Left forelimb (tissue), 1 donor: Measurements from ENCODE around the gene ACTR1B.
A peak's percentile ranks its signal among the peaks of the same experiment; 100 is the strongest.
"Not testable (repeated sequence)": the region's sequence is repeated elsewhere in the genome, so short reads cannot be mapped to it uniquely, and the experiment has no call there.

Experiments
- DNase-seq: peaks from one replicate; pipeline ENCODE4 v3.0.0-alpha.2; 2018; ENCODE audit warnings: low spot score

The ACTR1B gene

DNA sequence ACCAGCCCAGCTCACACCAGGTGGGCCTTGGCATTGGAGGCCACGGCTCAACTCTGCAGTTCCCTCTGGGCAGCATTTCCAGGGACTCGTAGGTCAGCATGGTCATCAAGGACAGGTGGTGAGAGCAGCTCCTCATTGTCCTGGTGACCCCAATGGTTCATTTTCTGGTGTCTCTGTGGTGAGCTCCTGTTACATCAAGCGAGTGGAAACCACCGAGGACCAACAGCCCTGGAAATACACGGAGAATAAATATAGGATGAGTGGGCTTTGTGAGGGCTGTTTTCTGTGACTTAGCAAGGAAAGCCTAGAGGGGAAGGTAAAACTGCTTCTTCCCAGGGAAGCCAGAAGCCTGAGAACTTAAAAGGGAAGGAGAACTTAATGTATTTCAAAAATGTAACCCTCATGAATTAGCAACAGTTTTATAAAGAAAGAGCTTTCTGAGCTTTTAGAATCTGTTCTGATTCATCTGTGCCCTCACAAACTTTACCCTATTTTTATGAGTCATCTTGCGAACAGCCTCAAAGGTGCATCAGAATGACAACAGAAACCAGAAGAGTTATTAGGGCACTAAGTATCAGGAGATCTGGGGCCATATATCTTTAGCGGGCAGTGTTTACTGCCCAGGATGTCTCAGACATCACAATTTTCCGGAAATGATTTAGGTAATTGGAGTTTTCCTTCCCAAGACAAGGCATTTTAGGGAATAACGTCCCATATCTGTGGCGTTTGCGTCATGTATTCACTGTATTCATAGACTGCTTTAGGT, 24.4 kb upstream of the ACTR1B start:
- DNase-seq: no peak

DNA sequence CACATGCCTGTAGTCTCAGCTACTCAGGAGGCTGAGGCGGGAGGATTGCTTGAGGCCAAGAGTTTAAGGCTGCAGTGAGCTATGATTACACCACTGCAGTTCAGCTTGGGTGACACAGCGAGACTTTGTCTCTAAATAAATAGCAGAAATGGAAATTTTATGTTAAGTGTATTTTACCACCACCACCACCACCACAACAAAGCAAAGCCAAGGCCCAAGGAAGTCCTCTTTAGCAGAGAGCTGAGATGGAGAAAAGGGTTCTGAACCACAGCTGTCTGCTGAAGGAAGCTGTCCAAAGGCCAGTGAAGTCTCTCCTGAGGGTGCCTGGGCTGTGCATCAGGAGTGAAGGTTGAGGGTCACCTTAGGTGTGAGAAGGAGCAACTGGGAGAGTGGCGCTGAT, 23.4 kb upstream of the ACTR1B start:
- not testable (repeated sequence) for DNase-seq

DNA sequence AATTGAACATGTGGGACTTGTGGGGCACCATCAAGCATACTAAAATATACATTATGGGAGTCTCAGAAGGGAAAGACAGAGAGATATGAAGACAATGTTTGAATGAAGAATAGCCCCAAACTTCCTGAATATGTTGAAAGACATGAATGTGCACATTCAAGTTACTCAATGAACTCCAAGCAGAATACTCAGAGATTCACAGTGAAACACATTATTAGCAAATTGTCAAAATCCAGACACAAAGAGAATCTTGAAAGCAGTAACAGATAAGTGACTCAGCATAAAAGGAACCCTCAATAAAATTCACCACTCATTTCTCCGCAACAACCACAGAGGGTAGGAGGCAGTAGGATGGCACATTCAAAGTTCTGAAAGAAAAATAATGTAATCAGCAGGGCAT, 14.5 kb upstream of the ACTR1B start:
- no peak for DNase-seq

DNA sequence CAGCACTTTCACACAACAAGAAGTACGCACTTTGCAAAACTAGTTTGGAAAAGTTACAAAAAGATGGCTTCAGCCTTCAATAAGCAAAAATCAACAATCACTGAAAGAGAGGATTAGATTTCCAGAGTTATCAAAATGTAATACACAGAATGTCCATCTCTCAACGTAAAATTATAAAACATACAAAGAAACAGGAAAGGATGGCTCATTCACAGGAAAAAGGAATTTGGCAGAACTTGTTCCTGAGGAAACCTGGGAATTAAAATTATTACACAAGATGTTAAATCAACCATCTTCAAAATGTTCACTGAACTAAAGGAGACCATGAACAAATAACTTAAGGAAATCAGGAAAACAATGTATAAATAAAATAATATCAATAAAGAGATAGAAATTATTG, 13.6 kb upstream of the ACTR1B start:
- no peak for DNase-seq

DNA sequence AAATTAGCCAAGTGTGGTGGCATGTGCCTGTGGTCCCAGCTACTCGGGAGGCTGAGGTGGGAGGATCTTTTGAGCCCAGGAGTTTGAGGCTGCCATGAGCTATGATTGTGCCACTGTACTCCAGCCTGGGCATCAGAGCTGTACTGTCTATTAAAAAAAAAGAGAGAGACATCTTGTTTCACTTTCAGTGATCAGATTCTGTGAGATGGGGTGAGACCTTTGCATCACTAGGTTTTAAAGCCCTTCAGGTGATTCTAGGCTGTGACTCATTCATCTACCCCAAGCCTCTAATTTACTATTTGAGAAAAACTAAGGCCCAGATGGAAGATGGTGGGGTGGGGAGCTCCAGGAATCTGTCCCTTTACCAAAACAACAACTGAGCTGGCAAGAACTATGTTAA, 12.8 kb upstream of the ACTR1B start:
- DNase-seq: no peak

DNA sequence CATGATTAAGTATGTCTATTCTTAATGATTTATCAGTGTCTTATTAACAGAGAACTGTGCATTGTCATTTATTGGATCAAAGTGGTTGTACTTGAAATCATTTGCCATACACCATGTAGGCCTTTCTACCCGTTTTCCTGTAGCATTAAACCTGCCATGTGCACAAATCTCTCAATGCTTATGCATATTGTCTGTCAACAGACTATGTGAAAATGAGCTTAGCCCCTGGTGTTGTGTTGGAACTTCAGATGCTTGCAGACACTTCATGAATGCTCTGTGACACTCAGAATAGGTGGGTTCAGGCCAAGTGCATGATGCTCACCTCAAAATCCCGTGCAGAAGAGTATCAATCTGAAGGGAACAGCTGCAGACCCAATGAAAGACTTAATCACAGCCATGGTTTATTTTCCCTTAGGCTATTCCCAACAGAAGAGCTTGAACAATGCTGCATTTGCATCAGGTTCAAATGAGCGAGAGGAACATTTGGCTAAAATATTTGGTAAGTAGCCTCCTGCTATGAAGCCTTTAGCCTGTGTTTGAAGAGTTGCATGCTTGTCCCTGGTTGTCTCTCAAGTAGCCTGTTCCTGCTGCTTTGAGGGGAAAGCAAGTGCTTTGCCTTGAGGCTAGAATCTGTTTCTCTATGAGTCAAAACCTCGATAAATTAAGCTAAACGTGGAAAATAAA, 11.7 kb upstream of the ACTR1B start:
- no peak for DNase-seq

DNA sequence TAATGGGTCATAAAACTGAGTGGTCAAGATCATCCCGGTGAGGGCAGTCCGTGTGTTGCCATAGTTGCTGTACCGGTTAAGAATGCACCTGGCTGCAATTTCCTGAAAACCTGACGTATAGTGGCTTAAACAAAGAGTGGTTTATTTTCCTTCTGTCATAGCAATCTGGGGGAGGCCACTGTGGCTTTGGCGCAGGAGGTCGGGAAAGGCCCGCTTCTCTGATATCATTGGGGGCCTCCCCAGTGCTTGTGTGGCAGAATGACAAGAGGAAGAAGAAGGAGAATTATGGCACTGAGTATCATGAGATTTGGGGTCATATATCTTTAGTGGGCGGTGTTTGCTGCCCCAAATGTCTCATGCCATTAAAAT, 10.1 kb upstream of the ACTR1B start:
- DNase-seq: no peak

DNA sequence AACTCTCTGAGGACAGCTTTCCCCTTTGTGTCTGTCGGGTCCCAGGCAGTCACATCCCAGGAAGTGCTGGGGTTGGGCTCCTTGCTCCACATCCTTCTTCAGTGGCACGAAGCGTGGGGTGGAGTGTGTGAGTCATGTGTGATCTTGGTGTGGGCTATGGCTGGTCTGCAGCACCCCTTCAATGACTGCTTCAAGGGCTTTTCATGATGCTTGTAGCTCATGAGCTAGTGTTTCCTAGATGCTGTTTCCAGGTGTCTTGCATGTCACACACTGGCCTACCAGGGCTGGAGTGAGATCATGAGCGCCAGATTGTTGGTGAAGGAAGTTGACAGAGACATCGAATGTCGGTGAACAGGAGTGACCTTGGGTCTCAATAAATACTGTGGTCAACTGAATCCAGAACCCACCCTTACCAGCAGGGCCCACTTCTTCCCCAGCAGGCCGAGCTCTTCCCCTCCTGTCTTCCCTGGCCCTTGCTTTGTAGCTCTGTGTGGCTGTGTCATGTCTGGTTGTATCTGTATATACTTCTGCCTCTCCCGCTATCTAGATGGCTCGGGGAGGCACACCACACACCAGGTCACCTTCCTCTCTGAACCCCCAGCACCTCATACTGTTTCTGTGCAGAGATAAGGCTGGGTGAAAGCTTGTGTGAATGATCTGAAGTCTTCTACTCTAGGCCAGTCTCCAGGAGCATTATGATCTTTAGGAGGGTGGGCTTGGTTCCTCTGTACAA, 9.5 kb upstream of the ACTR1B start:
- no peak for DNase-seq

DNA sequence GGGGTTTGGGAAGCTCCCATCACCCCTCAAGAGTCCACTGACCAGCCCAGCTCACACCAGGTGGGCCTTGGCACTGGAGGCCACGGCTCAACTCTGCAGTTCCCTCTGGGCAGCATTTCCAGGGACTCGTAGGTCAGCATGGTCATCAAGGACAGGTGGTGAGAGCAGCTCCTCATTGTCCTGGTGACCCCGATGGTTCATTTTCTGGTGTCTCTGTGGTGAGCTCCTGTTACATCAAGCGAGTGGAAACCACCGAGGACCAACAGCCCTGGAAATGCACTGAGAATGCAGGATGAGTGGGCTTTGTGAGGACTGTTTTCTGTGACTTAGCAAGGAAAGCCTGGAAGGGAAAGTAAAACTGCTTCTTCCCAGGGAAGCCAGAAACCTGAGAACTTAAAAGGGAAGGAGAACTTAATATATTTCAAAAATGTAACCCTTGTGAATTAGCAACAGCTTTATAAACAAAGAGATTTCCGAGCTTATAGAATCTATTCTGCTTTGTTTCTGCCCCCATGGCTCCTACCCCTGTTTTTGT, 8.8 kb upstream of the ACTR1B start:
- DNase-seq: not testable (repeated sequence)

DNA sequence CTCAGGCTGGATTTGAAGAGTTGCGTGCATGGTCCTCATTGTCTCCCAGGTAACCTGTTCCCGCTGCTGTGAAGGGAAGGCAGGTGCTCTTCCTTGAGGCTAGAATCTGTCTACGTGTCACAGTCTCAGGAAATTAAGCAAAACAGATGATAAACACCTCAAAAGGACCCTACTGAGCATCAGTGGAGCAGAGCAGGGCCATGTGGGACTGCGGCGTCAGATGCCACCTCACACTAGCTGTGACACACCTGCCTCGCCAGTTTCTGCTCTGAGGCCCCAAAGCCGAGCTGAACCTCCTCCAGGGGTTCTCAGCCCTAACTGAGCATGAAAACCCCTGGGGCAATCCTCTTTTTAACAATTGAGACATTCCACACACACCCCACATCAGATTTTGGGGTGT, 7.7 kb upstream of the ACTR1B start:
- DNase-seq: no peak

DNA sequence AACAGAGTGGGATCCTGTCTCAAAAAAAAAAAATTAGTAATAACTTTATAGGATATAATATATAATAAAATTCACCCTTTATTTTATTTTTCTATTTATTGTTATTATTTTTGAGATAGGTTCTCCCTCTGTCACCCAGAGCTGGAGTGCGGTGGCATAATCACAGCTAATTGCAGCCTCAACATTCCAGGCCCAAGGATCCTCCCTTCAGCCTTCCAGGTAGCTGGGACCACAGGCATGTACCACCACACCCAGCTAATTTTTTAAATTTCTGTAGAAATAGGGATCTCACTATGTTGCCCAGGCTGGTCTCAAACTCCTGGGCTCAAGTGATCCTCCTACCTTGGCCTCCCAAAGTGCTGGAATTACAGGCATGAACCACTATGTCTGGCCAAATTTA, 6.6 kb upstream of the ACTR1B start:
- DNase-seq: no peak

DNA sequence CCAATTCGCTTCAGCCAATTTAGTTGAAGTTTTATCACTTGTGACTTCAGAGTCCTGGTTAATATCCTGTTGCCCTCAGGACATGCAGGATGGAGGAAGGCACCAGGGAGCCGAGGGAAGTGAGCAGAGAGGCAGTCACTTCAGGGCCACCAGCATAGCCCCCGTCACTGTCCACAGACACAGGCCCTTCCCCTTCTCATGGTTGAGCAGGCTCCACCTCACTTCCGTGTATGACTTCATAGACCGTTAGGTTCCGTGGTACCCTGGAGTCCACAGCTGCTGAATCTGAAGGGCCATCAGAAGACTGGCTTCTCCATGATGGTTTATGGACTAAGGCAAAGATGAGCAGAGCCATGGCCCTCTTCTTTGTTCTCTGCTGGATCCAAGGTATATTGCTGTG, 5.6 kb upstream of the ACTR1B start, which contains the start of gene C2orf92:
Gene C2orf92, plus strand, starts transcription at position 266 of the 400 bp plus-strand sequence. Its CDS starts 76 bp downstream, at position 342.
- DNase-seq: no peak

DNA sequence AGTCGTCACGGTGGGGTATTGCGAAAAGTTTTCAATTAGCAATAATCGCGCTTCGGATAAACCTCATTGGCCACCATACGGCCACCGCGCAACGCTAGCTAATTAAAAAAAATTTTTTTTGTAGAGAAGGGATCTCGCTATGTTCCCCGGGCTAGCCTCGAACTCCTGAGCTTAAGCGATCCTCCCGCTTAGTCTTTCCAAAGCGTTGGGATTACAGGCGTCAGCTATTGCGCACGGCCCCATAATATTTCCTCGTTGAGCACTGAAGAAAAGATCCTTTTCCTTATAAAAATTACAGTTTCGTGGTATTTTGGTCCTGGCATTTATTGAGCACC, 759 bp upstream of the ACTR1B start:
- no peak for DNase-seq

DNA sequence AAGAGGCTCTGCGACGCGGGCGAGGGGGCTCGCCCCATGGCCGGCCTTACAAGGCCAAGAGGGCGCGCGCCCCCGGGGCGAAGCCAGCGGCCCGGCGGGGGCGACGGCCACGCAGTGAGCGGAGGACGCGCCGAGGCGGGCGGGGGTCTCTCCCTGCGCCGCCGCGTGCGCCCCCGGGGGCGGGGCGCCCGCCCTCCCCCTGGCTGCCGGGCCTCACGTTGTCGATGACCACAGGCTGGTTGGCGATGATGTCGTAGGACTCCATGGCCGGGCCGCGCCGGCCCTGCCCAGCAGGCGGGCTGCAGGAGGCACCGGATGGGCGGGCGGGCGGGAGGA, 250 bp downstream of the ACTR1B start:
- no peak for DNase-seq

DNA sequence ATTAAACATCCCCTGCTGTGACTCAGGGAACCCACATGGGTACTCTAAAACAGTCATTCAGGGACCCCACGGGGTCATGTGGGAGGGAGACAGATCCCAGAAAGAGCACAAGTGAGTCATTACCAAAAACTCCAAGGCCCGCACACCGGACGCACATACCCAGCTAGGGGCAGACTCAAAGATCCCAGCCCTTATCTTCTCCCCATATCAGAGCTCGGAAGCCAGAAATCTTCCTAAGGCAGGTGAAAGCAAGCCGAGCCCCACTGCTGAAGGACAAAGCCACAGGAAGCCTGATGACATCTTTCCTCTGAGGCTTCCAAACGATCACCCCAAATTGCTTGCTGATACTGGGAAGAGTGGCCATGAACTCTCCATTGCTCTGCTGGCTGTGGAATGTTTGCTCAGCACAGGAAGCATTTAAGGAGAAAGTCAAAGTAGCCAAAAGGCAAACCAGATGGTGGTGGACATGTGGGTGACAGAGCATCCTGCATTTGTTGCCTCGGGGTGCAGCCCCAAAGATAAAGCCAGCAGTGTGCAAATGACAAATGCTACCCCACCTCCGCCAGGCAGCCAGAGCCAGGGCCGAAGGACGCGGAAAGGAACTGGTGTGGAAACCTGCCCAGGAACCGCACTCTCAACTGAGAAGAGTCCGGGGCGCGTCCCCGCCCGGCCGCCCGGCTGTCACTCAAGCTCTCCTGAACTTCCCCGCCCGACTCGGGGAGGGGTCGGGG, 784 bp downstream of the ACTR1B start:
- peak; percentile 81 for DNase-seq

DNA sequence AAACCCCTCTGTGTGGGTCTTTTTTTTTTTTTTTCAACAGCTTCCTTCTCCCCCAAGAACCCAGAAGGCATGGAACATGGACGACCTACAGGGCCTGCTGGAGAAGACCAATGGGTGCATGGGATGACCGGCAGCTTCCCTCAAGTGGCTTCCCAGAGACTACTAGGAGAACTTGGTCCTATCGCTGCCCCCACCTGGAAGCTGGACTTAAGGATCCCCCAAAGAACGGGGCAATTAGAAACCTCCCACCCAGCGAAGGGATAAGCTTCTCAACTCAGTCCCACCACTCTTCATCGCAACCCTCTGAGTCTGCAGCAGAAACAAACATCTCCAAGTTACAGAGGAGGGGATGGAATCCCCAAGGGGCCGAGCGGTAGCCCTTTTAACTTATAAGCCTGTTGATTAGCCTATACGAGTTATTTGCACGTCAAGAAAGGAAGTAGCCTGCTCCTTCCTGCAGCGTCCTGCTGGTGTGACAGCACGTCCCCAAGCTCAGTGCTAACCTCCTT, 1.4 kb downstream of the ACTR1B start:
- DNase-seq: no peak

DNA sequence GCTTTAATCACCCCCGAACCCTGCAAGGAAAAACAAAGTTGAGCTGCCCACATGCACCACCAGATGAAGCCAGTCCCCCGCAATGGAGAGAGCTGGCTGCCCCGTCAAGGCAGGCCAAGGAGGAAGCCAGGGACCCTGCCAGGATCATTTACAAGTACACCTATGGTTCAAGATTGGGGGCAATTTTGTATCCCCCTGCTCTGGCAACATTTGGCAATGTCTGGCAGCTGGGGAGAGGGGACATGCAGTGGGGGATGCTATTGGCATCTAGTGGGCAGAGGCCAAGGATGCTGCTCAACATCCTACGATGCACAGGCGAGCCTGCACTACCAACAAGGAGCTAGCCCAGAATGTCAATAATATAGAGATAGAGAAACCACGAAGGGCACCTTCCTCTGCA, 1.9 kb downstream of the ACTR1B start:
- peak; percentile 52 for DNase-seq

DNA sequence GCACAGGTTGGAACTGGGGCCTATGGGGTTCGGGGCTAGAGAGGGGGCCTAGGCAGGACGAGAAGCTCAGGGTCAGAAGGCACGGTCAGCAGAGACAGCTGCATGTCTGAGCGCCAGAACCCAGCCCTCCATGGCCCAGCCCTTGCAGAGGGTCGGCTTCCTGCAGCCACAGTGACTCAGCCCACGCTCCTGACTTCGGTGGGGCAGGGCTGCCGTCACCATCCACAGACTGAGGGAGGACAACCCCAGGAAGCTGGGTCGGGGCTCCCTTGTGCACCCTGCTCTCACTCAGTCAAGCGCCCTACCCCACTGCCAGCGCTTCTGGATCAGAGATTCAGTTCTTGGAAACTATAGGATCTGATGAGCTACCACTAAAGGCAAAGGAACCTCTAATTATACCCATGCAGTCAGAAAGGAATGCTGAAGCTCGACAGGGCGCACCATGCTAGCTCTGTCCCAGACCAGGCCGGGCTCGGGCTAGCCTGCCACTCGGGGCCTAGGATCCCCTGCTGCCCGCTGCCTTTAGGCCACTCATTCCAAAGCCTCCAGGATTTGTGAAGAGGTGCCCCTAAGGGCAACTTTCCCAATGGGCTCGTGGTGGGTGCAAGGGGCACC, 3.0 kb downstream of the ACTR1B start:
- peak; percentile 59 for DNase-seq

DNA sequence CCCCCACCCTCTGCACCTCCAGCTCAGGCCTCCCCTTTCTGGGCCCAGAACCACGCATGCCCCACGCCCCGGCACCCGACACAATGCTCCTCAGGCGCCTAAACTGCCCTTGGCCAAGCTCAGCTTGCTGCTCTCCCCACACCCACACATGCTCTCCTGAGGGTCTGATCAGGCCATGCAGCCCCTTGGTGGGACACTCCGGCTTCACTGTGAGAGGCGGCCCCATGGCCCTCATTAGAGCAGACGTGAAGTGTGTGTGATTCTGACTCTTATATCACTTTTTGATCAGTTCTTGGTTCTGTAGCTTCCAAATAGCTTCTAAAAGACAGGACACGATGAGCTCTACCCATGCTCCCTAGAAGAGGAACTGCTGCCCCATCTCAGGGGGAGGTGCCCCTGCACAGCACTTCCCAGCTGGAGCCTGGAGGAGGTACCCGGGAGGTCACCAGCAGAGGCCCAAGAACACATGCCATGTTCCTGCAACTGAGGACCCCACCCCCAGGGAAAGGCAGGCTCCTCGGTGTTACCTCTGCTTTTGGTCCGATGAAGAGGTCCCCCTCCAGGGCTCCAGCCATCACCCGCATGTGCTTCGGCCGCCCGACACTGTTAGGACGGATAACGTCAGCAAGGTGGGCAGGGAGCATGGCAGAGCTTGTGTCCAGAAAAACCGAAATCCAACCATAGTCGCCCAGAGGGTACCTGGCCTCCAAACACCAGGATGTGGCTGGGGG, 3.6 kb downstream of the ACTR1B start:
- DNase-seq: no peak

DNA sequence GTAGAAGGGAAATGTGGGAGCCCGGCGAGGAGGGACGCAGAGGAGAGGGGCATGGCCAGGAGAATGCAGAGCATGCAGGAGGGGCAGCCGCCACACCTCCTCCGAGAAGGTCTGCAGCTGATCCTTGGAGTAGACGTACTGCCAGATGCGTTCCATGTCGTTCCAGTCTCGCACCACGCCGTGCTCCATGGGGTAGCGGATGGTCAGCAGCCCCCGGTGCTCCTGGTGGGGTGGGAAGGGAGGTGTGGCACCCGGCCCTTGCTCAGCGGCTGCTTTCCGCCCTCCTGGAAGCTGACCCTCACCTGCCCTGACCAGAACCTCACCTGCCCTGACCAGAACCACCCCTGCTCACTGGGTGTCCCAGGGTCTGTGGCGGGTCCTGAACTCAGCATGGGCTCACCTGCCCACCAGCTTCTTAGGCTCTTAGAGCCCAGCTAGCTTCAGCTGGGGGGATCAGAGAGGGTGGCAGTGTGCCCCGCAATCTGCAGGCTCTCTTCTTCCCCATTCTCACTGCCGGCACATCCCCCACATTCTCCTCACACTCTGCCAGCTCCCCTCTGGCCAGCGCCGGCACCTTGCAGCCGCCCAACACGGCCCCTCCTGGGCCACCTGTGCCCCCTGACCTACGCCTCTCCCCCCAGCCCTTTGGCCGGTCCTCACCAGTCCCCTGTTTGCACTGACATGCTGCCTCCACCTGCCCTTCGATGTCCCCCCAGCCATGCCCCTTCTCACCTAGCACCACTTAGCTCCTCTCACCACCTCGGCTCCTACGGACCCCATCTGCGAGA, 4.4 kb downstream of the ACTR1B start:
- DNase-seq: no peak
